Ascending aorta (tissue), 2 donors: Measurements from ENCODE around the gene SLC4A9. TPM values are rescaled to one million over a fixed set of nuclear protein-coding genes. Genes with fewer than 3 reads are reported as not detected.
A peak's percentile ranks its signal among the peaks of the same experiment; 100 is the strongest.

ENCODE experiments used
- DNase-seq, 2 donors: peaks; one replicate each; pipeline ENCODE4 v3.0.0-alpha.2; 2019; ENCODE audit warnings: low spot score in 2 of 2
- H3K27ac ChIP-seq, 2 donors: fragments of 200-600 bp; sonication (generic); one replicate each; pipeline ENCODE4 v1.5.1; 2016 to 2017; ENCODE audit warnings: mild to moderate bottlenecking in 1 of 2
- H3K27me3 ChIP-seq: fragments of 200-600 bp; sonication (generic); one replicate; pipeline ENCODE4 v1.5.1; 2017
- H3K36me3 ChIP-seq, 2 donors: fragments of 200-600 bp; sonication (generic); one replicate each; pipeline ENCODE4 v1.5.1; 2016
- H3K4me1 ChIP-seq, 2 donors: fragments of 200-600 bp; sonication (generic); one replicate each; pipeline ENCODE4 v1.5.1; 2016 to 2017; ENCODE audit warnings: mild to moderate bottlenecking in 1 of 2
- H3K4me3 ChIP-seq, 2 donors: fragments of 200-600 bp; sonication (generic); one replicate each; pipeline ENCODE4 v1.5.1; 2016 to 2017; ENCODE audit warnings: mild to moderate bottlenecking in 1 of 2
- H3K9me3 ChIP-seq, 2 donors: fragments of 200-600 bp; sonication (generic); one replicate each; pipeline ENCODE4 v1.5.1; 2016
- CTCF ChIP-seq, 3 experiments: fragments of 200-600 bp in 2 of 3; fragments of 450-650 bp in 1 of 3; sonication (generic) in 2 of 3; IDR thresholded peaks; one replicate each; pipeline ENCODE4 v1.5.1; 2016 to 2019; ENCODE audit warnings: antibody characterized with exemption in 3 of 3, mild to moderate bottlenecking in 1 of 3, moderate library complexity in 1 of 3
- intact Hi-C: fragments of 100-400 bp; cut with DNase I; formaldehyde crosslinking; loops from one replicate; pipeline ENCODE4 v1.15.1; 2023
- total RNA-seq: library from RNA; depleted of rRNA; stranded (reverse); fragments of >200 nt; gene quantifications from one replicate; pipeline ENCODE4 v1.1.0, GENCODE V29; 2016

Gene SLC4A9
- total RNA-seq, 1 donor from 2014 or later, result not detected

- H3K27me3 ChIP-seq, result no peaks in the 10 kb centered on the region
- intact Hi-C loops, result no loop called here
- no peak overlapping the region for H3K27ac ChIP-seq
- peaks cover 3 to 16% of the 10 kb centered on the region in 2 donors for H3K36me3 ChIP-seq
- H3K4me1 ChIP-seq, result peaks cover 0 to 4% of the 10 kb centered on the region in 2 donors
- H3K9me3 ChIP-seq, result no peaks in the 10 kb centered on the region
- no peak for DNase-seq
- no peak overlapping the region for H3K4me3 ChIP-seq
- TF ChIP-seq CTCF (IDR thresholded peaks at IDR 0.05), result no peak
Measured at GRCh38 chr5:140329739-140330481, 30.1 kb upstream of the SLC4A9 start.

- H3K27me3 ChIP-seq, result no peaks in the 10 kb centered on the region
- H3K27ac ChIP-seq, result no peak overlapping the region
- TF ChIP-seq CTCF (IDR thresholded peaks at IDR 0.05), result no peak
- peaks cover 3 to 16% of the 10 kb centered on the region in 2 donors for H3K36me3 ChIP-seq
- H3K4me1 ChIP-seq, result peaks cover 0 to 13% of the 10 kb centered on the region in 2 donors
- no peak for DNase-seq
- intact Hi-C loops, result no loop called here
- no peaks in the 10 kb centered on the region for H3K9me3 ChIP-seq
- H3K4me3 ChIP-seq, result no peak overlapping the region
Measured at GRCh38 chr5:140331638-140332037, 28.4 kb upstream of the SLC4A9 start.

GRCh38 chr5:140336388-140336787, 23.6 kb upstream of the SLC4A9 start:
- DNase-seq, result peak in 1 of 2 donors; percentile 70
- Histone ChIP-seq H3K27ac (peak overlapping the region; percentile 74 to 75), H3K27me3 (no peaks in the 10 kb centered on the region), H3K4me1 (peaks cover 5 to 28% of the 10 kb centered on the region in 2 donors), H3K4me3 (no peak overlapping the region), H3K9me3 (no peaks in the 10 kb centered on the region), H3K36me3 (peaks cover 3 to 16% of the 10 kb centered on the region in 2 donors)
- TF ChIP-seq CTCF (IDR thresholded peaks at IDR 0.05), result peak in 1 of 3 experiments; percentile 9
- intact Hi-C loops, result loop anchor here (2.0 kb wide), 1 partner anchor 14 kb away; no protein-coding TSS in a partner anchor

GRCh38 chr5:140337880-140338279, 22.1 kb upstream of the SLC4A9 start:
- TF ChIP-seq CTCF (IDR thresholded peaks at IDR 0.05), result no peak
- no peaks in the 10 kb centered on the region for H3K9me3 ChIP-seq
- H3K4me1 ChIP-seq, result peaks cover 6 to 39% of the 10 kb centered on the region in 2 donors
- H3K36me3 ChIP-seq, result peaks cover 3 to 12% of the 10 kb centered on the region in 2 donors
- intact Hi-C loops, result loop anchor here (2.0 kb wide), 1 partner anchor 15 kb away; no protein-coding TSS in a partner anchor
- H3K27me3 ChIP-seq, result no peaks in the 10 kb centered on the region
- no peak overlapping the region for H3K27ac ChIP-seq
- H3K4me3 ChIP-seq, result no peak overlapping the region
- no peak for DNase-seq

- H3K9me3 ChIP-seq, result no peaks in the 10 kb centered on the region
- no peak for TF ChIP-seq CTCF (IDR thresholded peaks at IDR 0.05)
- no peaks in the 10 kb centered on the region for H3K27me3 ChIP-seq
- H3K27ac ChIP-seq, result no peak overlapping the region
- no peak overlapping the region for H3K4me3 ChIP-seq
- H3K36me3 ChIP-seq, result peaks cover 3 to 7% of the 10 kb centered on the region in 2 donors
- peaks cover 6 to 39% of the 10 kb centered on the region in 2 donors for H3K4me1 ChIP-seq
- intact Hi-C loops, result no loop called here
- DNase-seq, result no peak
Measured at GRCh38 chr5:140338336-140338735, 21.7 kb upstream of the SLC4A9 start.
